GM11168 (cell line): ENCODE measurements around the gene PLEKHG4B.

Experiments used
- in situ Hi-C: fragments of 300-500 bp; cut with MboI; formaldehyde crosslinking; loops from one replicate; pipeline ENCODE4 v1.12.0; 2022; ENCODE audit warnings: low sequenced_read_pairs; ENCODE audit not compliant: unreplicated experiment

PLEKHG4B gene

DNA sequence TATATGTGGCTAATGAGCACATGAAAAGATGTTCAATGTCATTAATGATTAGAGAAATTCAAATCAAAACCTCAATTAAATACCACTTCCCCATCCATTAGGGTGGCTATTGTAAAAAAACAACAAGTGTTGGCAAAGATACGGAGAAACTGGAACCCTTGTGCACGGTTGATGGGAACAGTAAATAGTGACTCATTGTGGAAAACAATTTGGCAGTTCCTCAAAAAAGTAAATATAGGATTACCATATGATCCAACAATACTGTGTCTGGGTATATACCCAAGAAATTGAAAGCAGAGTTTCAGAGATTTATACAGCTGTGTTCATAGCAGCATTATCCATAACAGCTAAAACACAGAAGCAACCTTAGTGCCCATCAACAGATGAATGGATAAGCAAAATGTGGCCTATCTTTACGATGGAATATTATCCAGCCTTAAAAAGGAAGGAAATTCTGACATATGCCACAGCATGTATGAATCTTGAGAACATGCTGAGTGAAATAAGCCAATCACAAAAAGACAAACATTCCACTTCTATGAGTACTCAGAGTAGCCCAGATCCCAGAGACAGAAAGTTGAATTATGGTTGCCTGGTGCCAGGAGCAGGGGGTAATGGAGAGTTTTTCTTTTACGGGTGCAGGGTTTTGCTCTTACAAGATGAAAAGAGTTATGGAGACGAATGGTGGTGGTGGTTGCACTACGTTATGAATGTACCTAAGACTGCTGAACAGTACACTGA, 57.9 kb downstream of the PLEKHG4B start:
- in situ Hi-C loops = no loop called here

DNA sequence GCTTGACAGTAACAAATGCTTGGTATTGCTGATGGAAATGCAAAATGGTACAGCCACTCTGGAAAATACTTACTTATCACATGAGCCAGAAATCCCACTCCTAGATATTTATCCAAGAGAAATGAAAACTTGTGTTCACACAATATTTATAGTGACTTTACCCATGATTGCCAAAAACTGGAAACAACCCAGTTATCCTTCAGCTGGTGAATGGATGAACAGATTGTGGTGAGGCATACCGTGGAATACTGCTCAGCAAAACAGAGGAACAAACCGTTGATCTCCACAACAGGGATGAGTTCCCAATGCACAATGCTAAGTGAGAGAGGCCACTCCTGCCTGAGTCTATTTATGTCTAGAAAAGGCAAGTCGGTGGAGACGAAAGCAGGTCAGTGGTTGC, 58.8 kb downstream of the PLEKHG4B start:
- in situ Hi-C loops = no loop called here

DNA sequence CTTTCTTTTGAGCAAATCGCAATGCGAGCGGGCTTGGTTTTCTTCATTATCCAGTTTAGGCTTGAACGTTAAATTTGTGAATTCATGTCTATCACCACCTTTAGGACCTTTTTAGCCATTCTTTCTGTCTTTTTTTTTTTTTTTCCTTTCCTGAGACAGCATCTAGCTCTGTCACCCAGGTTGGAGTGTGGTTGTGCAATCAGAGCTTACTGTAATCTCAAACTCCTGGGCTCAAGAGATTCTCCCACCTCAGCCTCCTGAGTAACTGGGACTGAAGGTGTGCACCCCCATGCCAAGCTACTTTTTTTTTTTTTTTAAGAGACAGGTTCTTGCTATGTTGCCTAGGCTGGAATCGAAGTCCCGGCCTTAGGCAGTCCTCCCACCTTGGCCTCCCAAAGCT, 60.1 kb downstream of the PLEKHG4B start:
- in situ Hi-C loops = no loop called here

DNA sequence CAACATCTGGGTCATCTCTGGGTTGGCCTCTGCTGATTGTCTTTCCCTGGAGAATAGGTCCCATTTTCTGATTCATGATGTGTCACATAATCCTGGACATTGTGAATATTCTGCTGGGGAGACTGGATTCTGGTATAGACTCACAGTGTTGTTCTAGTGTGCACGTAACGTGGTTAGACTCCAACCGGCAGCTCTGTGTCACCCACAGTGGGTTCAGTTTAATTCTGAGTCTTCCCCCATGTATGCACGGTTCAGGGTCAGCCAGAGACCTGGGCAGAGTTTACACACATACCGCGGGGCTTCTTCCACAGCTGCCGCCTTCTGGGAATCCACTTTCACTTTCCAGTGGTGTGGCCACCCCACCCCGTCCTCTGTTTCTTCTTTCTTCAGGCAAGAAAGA, 61.3 kb downstream of the PLEKHG4B start:
- in situ Hi-C loops = no loop called here

DNA sequence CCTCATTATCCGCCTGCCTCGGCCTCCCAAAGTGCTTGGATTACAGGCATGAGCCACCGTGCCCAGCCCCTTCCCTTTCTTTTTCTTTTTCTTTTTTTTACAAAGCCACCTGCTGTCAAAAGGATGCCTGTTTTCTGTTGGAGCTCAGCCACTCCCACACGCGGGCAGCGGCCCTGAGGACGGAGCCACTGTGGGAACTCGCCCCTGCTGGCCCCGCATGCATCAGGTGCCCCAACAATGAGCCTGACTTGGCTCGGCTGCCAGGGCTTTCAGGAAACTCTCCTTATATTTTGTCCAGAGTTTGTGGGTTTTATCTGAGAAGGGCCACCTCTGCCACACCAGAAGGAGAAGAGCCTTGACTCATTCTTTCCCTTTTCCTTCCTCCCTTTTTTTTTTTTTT, 62.3 kb downstream of the PLEKHG4B start:
- in situ Hi-C loops = no loop called here

- in situ Hi-C loops = no loop called here
Measured at GRCh38 chr5:154826-155225, 62.9 kb downstream of the PLEKHG4B start.

GRCh38 chr5:155651-156410, 63.9 kb downstream of the PLEKHG4B start:
- in situ Hi-C loops = no loop called here

GRCh38 chr5:156411-157072, 64.6 kb downstream of the PLEKHG4B start:
- in situ Hi-C loops = no loop called here

GRCh38 chr5:157126-157715, 65.3 kb downstream of the PLEKHG4B start:
- in situ Hi-C loops = no loop called here

GRCh38 chr5:157801-158200, 65.8 kb downstream of the PLEKHG4B start:
- in situ Hi-C loops = no loop called here

DNA sequence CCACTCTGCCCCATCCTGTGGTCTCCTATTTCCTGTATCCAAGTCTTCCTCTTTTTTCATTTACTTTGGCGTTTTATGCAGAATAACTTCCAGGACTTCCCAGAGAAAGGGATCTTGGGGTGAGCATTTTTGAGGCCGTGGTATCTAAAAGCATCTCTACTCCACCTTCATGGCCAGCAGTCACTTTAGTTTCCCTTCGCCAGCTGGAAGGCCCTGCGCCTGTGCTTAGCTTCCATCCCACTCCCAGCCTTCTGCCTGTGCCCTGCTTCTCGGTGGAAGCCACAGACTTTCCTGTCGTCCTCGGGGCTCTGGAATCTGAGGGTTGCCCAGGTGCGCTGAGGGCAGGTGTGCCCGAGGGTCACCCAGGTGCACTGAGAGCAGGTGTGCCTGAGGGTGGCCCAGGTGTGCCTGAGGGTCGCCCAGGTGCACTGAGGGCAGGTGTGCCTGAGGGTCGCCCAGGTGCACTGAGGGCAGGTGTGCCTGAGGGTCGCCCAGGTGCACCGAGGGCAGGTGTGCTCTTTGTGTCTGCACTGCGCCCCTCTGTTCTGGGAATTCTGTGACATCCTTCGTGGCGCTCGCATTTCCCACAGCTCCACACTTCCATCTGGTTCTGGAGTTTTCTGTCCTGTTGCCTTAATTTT, 67.0 kb downstream of the PLEKHG4B start:
- in situ Hi-C loops = no loop called here

- in situ Hi-C loops = no loop called here
Measured at GRCh38 chr5:159448-160172, 67.6 kb downstream of the PLEKHG4B start.

DNA sequence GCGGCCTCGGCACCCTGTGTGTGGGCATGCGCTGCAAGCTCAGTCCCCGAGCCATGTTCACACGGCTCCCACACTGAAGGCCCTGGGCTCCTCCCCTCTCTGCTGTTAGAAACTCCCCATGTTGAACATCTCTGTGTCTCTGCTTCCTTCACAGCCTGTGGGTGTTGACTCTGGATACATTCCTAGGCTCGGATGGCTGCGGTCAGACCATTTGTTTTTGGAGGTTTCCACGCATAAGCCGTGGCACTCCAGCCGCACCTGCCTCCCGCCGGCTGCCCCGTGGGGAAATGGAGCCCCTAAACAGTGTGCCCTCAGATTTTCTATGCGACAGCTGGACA, 68.2 kb downstream of the PLEKHG4B start:
- in situ Hi-C loops = no loop called here

DNA sequence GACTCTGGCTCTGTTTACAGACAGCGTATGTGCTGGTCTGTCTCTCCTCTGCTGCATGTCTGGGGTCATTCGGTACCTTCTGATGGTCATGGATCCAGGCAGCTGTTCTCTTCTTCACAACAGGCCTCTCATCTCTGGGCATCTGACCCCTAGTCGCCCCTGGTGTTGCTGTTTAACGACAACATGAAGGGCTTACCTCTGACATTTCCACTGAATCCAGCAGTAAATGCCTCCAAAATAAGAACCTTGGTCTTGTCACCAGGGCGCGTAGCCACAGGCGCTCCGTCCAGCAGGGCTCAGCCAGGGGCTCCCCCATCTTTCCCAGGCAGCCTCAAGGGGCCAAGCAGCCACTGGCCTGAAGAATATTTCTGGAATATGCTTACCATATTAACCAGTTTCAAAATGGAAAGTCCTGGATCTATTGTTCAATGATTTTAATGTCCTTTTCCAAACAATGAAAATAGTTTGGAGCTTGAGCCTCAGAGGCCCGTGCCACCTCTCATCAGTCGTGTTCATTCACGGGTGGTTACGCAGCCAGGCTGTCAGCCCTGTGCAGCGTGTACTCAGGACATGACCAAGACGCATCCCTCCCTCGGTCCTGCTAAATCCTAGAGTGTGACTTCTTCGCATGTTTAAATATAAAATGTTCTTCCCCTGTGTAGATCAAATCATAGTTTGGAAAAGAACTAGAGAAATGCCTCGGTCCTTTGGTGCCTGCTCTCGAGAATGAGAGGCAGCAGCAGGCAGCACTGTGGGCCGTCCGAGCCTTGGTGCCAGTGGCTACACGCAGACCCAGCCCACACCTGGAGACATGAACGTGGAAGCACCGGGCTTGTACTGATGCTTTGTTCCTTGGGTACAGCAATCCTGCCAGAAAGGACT, 69.2 kb downstream of the PLEKHG4B start:
- in situ Hi-C loops = no loop called here

GRCh38 chr5:161803-162110, 69.8 kb downstream of the PLEKHG4B start:
- in situ Hi-C loops = no loop called here

GRCh38 chr5:162190-162564, 70.2 kb downstream of the PLEKHG4B start:
- in situ Hi-C loops = no loop called here

DNA sequence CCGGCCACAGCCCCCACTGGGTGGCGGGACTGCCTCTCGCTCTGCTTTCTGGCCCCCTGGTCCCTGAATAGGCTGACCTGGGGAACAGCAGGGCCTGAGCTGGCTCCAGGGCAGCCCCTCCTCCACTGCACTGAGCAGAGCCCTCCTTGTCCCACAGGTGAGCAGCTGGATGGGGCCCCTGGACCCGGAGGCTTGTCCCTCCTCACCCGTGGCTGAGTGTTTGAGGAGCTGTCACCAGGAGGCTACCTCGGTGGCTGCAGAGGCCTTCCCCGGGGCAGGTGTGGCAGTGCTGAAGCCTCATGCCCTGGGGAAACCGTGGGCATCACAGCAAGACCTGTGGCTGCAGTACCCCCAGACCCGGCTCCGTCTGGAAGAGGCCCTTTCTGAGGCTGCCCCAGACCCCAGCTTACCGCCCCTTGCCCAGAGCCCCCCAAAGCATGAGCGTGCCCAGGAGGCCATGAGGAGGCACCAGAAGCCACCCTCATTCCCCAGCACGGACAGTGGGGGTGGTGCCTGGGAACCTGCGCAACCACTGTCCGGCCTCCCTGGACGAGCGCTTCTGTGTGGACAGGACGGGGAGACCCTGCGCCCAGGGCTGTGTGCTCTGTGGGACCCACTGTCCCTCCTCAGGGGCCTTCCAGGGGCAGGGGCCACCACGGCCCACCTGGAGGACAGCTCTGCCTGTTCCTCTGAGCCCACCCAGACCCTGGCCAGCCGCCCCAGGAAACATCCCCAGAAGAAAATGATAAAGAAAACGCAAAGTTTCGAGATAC, 70.8 kb downstream of the PLEKHG4B start:
- in situ Hi-C loops = no loop called here

DNA sequence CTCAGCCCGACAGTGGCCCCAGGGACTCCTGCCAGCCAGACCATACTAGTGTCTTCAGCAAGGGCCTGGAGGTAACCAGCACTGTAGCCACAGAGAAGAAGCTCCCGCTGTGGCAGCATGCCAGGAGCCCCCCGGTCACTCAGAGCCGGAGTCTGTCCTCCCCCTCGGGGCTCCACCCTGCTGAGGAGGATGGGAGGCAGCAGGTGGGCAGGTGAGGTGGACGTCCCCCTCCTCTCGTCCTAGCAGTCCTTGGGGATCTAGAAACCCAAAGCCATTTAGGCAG, 71.3 kb downstream of the PLEKHG4B start:
- in situ Hi-C loops = no loop called here

- in situ Hi-C loops = no loop called here
Measured at GRCh38 chr5:163841-164240, 71.9 kb downstream of the PLEKHG4B start.
